Measurements from ENCODE around the gene PET117.
"Not testable (repeated sequence)": the region's sequence is repeated elsewhere in the genome, so short reads cannot be mapped to it uniquely, and the experiment has no call there.

PET117 gene

GRCh38 chr20:18164356-18164755, 26.7 kb downstream of the PET117 start:
- no peak for DNase-seq (ENCODE audit: low read depth in 2 of 2)

- no peak for DNase-seq (ENCODE audit: low read depth in 2 of 2)
Measured at GRCh38 chr20:18165553-18165952, 27.9 kb downstream of the PET117 start.

GRCh38 chr20:18166241-18166881, 28.7 kb downstream of the PET117 start:
- DNase-seq (ENCODE audit: low read depth in 2 of 2): no peak

- DNase-seq (ENCODE audit: low read depth in 2 of 2): no peak
Measured at GRCh38 chr20:18166950-18167349, 29.3 kb downstream of the PET117 start.

- DNase-seq (ENCODE audit: low read depth in 2 of 2): no peak
Measured at GRCh38 chr20:18172379-18172778, 34.7 kb downstream of the PET117 start.

- DNase-seq (ENCODE audit: low read depth in 2 of 2): no peak
Measured at GRCh38 chr20:18174906-18175683, 37.4 kb downstream of the PET117 start.

GRCh38 chr20:18176318-18176785, 38.7 kb downstream of the PET117 start:
- DNase-seq (ENCODE audit: low read depth in 2 of 2): no peak

GRCh38 chr20:18180366-18180765, 42.7 kb downstream of the PET117 start:
- not testable (repeated sequence) for DNase-seq (ENCODE audit: low read depth in 2 of 2)

- no peak for DNase-seq (ENCODE audit: low read depth in 2 of 2)
Measured at GRCh38 chr20:18180815-18181214, 43.2 kb downstream of the PET117 start.

GRCh38 chr20:18187020-18187419, 49.4 kb downstream of the PET117 start:
- no peak for DNase-seq (ENCODE audit: low read depth in 2 of 2)

- DNase-seq (ENCODE audit: low read depth in 2 of 2): no peak
Measured at GRCh38 chr20:18188434-18188833, 50.8 kb downstream of the PET117 start.

- no peak for DNase-seq (ENCODE audit: low read depth in 2 of 2)
Measured at GRCh38 chr20:18190338-18191233, 52.9 kb downstream of the PET117 start.

GRCh38 chr20:18191306-18191705, 53.6 kb downstream of the PET117 start:
- no peak for DNase-seq (ENCODE audit: low read depth in 2 of 2)
